SU-DHL-6 (cell line): Measurements from ENCODE around the gene CASD1.

Experiments
- EZH2phosphoT487 ChIP-seq: fragments of 200-600 bp; sonication (generic), shearing (Covaris generic); conservative IDR thresholded peaks from 2 replicates; pipeline ENCODE4 v1.6.1; 2018; ENCODE audit warnings: mild to moderate bottlenecking, antibody characterized with exemption, low read length, moderate library complexity, mixed read lengths
- TF ChIP-seq, protein P1 (sequence below): fragments of 200-600 bp; sonication (generic); IDR thresholded peaks from one replicate; pipeline ENCODE4 v1.5.1; 2017; ENCODE audit warnings: antibody characterized with exemption, mild to moderate bottlenecking, low read length, moderate library complexity; ENCODE audit not compliant: insufficient read depth, poor library complexity, severe bottlenecking

DNA sequence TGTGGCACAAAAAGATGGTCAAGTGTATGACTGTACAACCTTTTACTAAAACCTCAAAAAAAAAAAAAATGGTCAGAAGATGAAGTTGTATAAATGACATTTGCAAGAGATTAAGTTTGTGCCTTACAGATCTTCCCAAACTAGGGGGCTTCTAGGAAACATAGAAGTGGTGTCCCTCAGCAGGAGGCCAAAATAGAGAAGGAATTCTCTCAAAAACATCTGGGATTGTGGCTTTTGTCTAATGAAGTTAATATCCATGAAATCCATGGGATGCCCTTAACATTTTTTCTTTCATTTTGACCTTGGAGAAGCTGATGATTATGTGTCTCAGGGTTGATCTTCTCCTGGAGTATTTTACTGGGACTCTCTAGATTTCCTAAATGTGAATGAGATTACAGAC, 62.2 kb downstream of the CASD1 start:
- TF ChIP-seq, protein P1, sequence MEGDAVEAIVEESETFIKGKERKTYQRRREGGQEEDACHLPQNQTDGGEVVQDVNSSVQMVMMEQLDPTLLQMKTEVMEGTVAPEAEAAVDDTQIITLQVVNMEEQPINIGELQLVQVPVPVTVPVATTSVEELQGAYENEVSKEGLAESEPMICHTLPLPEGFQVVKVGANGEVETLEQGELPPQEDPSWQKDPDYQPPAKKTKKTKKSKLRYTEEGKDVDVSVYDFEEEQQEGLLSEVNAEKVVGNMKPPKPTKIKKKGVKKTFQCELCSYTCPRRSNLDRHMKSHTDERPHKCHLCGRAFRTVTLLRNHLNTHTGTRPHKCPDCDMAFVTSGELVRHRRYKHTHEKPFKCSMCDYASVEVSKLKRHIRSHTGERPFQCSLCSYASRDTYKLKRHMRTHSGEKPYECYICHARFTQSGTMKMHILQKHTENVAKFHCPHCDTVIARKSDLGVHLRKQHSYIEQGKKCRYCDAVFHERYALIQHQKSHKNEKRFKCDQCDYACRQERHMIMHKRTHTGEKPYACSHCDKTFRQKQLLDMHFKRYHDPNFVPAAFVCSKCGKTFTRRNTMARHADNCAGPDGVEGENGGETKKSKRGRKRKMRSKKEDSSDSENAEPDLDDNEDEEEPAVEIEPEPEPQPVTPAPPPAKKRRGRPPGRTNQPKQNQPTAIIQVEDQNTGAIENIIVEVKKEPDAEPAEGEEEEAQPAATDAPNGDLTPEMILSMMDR = no peak
- no peak for TF ChIP-seq EZH2phosphoT487
